Esophagus muscularis mucosa (tissue), 4 donors: Measurements from ENCODE around the gene GPT2. TPM values are rescaled to one million over a fixed set of nuclear protein-coding genes. Genes with fewer than 3 reads are reported as not detected.

Experiments
- DNase-seq: peaks from one replicate; pipeline ENCODE4 v3.0.0-alpha.2; 2017; ENCODE audit errors: extremely low spot score
- H3K27ac ChIP-seq, 4 donors: fragments of 200-600 bp; sonication (generic); replicated peaks in 1 of 4; 1 replicate in 3 of 4; 2 replicates in 1 of 4; pipeline ENCODE4 v1.5.1; 2016 to 2019; ENCODE audit warnings: mild to moderate bottlenecking in 1 of 4
- H3K27me3 ChIP-seq, 4 donors: fragments of 200-600 bp; sonication (generic); one replicate each; pipeline versions ENCODE4 v1.5.1 to v1.6.0; 2016 to 2019
- H3K36me3 ChIP-seq, 4 donors: fragments of 200-600 bp; sonication (generic); one replicate each; pipeline ENCODE4 v1.5.1; 2016 to 2019
- H3K4me1 ChIP-seq, 4 donors: fragments of 200-600 bp; sonication (generic); one replicate each; pipeline ENCODE4 v1.5.1; 2016 to 2019
- H3K4me3 ChIP-seq, 4 donors: fragments of 200-600 bp; sonication (generic); 1 replicate in 2 of 4; 2 replicates in 2 of 4; pipeline ENCODE4 v1.5.1; 2016 to 2019; ENCODE audit warnings: mild to moderate bottlenecking in 4 of 4, moderate library complexity in 1 of 4
- H3K9me3 ChIP-seq, 4 donors: fragments of 200-600 bp; sonication (generic); 1 replicate in 3 of 4; 2 replicates in 1 of 4; pipeline ENCODE4 v1.5.1; 2016 to 2019
- EP300 ChIP-seq: sonication (generic); formaldehyde crosslinking; IDR thresholded peaks from one replicate; pipeline ENCODE4 v1.6.1; 2017; ENCODE audit warnings: antibody characterized with exemption
- POLR2A ChIP-seq: fragments of 450-650 bp; IDR thresholded peaks from one replicate; pipeline ENCODE4 v1.6.1; 2017; ENCODE audit warnings: antibody characterized with exemption, moderate library complexity, mild to moderate bottlenecking, low read depth
- POLR2AphosphoS5 ChIP-seq, 2 donors: sonication (generic); formaldehyde crosslinking; IDR thresholded peaks; one replicate each; pipeline ENCODE4 v1.6.1; 2017; ENCODE audit warnings: antibody characterized with exemption in 2 of 2
- WGBS: methylation state at CpG from one replicate; pipeline ENCODE4 v1.1.5; 2018; 5-methylcytosine and 5-hydroxymethylcytosine counted together
- intact Hi-C: fragments of 100-400 bp; cut with DNase I; formaldehyde crosslinking; loops from one replicate; pipeline ENCODE4 v1.15.1; 2023
- small RNA-seq, 3 donors: library from RNA; depleted of rRNA; stranded (forward); fragments of <200 nt; gene quantifications; one replicate each; pipeline ENCODE3, GENCODE V24; 2016
- total RNA-seq, 4 donors: library from RNA; depleted of rRNA; stranded (reverse); fragments of >200 nt; gene quantifications; one replicate each; pipeline versions ENCODE4 v1.1.0 to v1.2.1, GENCODE V29; 2016
- TF ChIP-seq, protein P1 (sequence below), 3 experiments: fragments of 200-600 bp in 2 of 3; fragments of 450-650 bp in 1 of 3; sonication (generic) in 2 of 3; IDR thresholded peaks; one replicate each; pipeline ENCODE4 v1.5.1; 2017 to 2019; ENCODE audit warnings: antibody characterized with exemption in 3 of 3, mild to moderate bottlenecking in 2 of 3, moderate library complexity in 1 of 3

GPT2 gene
- total RNA-seq, 4 donors from 2014 or later = 2.5 to 5.7 (median 3.6) TPM

DNA sequence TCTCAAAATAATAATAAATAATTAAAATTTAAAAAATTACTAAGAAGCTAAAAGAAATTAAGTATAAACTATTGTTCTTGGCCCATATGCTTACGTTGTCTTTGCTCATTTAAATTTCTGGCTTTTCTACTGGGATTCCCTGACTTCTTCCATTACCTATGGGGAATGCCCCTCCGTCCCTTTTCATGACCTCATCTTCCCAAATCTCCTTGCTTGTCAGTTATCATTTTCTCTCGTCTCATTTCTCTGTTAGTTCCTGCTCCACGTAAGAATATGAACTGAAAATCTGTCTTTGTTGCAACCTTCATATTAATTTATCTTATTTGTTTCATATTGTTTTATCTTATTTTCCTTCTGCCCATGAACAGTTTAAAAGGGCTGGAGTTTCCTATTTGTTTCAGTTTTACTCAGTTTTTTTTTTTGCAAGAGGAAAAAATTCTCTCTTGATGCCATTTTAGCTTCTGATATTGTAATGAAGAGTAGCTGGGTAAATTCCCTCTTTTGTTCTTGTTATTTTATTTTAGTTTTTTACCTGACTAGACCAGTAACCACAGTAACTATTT lies 91.8 kb downstream of the GPT2 start:
- Histone ChIP-seq H3K27ac (no peak overlapping the region), H3K4me1 (peaks cover 15 to 30% (median 26%) of the 10 kb centered on the region in 4 donors), H3K9me3 (no peaks in the 10 kb centered on the region), H3K27me3 (no peaks in the 10 kb centered on the region), H3K36me3 (peaks cover 0 to 7% (median 2%) of the 10 kb centered on the region in 4 donors), H3K4me3 (no peak overlapping the region)
- 87% methylated on average over 4 of the region's 4 CpGs for WGBS
- no peak for DNase-seq
- TF ChIP-seq, protein P1, sequence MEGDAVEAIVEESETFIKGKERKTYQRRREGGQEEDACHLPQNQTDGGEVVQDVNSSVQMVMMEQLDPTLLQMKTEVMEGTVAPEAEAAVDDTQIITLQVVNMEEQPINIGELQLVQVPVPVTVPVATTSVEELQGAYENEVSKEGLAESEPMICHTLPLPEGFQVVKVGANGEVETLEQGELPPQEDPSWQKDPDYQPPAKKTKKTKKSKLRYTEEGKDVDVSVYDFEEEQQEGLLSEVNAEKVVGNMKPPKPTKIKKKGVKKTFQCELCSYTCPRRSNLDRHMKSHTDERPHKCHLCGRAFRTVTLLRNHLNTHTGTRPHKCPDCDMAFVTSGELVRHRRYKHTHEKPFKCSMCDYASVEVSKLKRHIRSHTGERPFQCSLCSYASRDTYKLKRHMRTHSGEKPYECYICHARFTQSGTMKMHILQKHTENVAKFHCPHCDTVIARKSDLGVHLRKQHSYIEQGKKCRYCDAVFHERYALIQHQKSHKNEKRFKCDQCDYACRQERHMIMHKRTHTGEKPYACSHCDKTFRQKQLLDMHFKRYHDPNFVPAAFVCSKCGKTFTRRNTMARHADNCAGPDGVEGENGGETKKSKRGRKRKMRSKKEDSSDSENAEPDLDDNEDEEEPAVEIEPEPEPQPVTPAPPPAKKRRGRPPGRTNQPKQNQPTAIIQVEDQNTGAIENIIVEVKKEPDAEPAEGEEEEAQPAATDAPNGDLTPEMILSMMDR (IDR thresholded peaks at IDR 0.05) = no peak
- TF ChIP-seq POLR2AphosphoS5 (IDR thresholded peaks at IDR 0.05) (no peak), POLR2A (no peak), EP300 (no peak)
- intact Hi-C loops = no loop called here

DNA sequence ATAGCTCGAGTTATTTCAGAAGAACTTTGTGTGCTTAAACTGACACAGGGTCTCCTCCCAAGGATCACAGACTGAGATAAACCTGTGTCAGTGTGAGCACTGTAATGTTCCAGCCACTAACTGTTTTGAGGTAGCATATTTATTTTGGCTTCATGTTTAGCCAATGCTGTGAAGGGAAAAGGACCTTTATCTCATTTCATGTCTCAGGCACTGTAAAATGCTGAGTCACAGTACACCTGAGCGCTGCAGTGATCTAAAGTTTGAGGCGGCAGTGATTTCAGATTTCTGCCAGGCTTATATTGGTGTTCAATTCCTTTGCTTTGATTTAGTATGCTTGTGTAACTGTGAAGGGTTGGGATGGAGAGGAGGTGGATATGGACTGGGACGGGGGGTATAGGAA lies 92.4 kb downstream of the GPT2 start:
- Histone ChIP-seq H3K4me3 (no peak overlapping the region), H3K36me3 (peaks cover 0 to 1% (median 0%) of the 10 kb centered on the region in 4 donors), H3K27me3 (no peaks in the 10 kb centered on the region), H3K9me3 (no peaks in the 10 kb centered on the region), H3K27ac (no peak overlapping the region), H3K4me1 (peaks cover 15 to 26% (median 20%) of the 10 kb centered on the region in 4 donors)
- 87% methylated on average over 4 of the region's 4 CpGs for WGBS
- TF ChIP-seq EP300 = no peak
- TF ChIP-seq, protein P1 (IDR thresholded peaks at IDR 0.05) = no peak
- no peak for TF ChIP-seq POLR2A
- TF ChIP-seq POLR2AphosphoS5 (IDR thresholded peaks at IDR 0.05) = no peak
- intact Hi-C loops = no loop called here
- no peak for DNase-seq

Small RNA genes within 50 kb of the gene (small RNA-seq; reads per million reads assigned to genes)
- 0 reads per million in 3 donors for gene AC007225.2

Other genes with a start within 250 kb of the GPT2 start
- gene VPS35, start 195.2 kb upstream of the GPT2 start, total RNA-seq = 100 to 1,000 TPM in 1 of 4 donors, 10 to 100 TPM in 3; 58.7 to 100 (median 67.3) TPM
- gene ORC6, start 194.7 kb upstream of the GPT2 start, total RNA-seq = under 1 TPM; 0.32 to 0.99 (median 0.67) TPM
- gene MYLK3, start 136.0 kb upstream of the GPT2 start, total RNA-seq = 1 to 10 TPM in 1 of 4 donors, under 1 TPM in 3; 0.33 to 1.2 (median 0.57) TPM
- 10 to 100 TPM in 1 of 4 donors, 1 to 10 TPM in 3; 7.0 to 11.2 (median 8.6) TPM for gene C16orf87, start 53.2 kb upstream of the GPT2 start, total RNA-seq
- gene DNAJA2, start 89.3 kb downstream of the GPT2 start, total RNA-seq = 10 to 100 TPM; 48.4 to 68.2 (median 56.0) TPM